Right atrium auricular region (tissue), 2 donors: ENCODE results near the gene ALAS1. TPM values are rescaled to one million over a fixed set of nuclear protein-coding genes. Genes with fewer than 3 reads are reported as not detected.
A peak's percentile ranks its signal among the peaks of the same experiment; 100 is the strongest.

Experiments
- DNase-seq: peaks from one replicate; pipeline ENCODE4 v3.0.0-alpha.2; 2019; ENCODE audit warnings: low spot score
- H3K27ac ChIP-seq, 2 donors: fragments of 200-600 bp; sonication (generic); 1 replicate in 1 of 2; 2 replicates in 1 of 2; pipeline ENCODE4 v1.5.1; 2016 to 2019
- H3K27me3 ChIP-seq, 2 donors: fragments of 200-600 bp; sonication (generic); one replicate each; pipeline versions ENCODE4 v1.5.1 to v1.6.0; 2017 to 2019
- H3K36me3 ChIP-seq: fragments of 200-600 bp; sonication (generic); one replicate; pipeline ENCODE4 v1.5.1; 2016
- H3K4me1 ChIP-seq, 2 donors: fragments of 200-600 bp; sonication (generic); one replicate each; pipeline versions ENCODE4 v1.5.1 to v1.6.0; 2017 to 2019
- H3K4me3 ChIP-seq, 2 donors: fragments of 200-600 bp; sonication (generic); 1 replicate in 1 of 2; 2 replicates in 1 of 2; pipeline ENCODE4 v1.5.1; 2017 to 2019; ENCODE audit warnings: mild to moderate bottlenecking in 1 of 2, moderate library complexity in 1 of 2
- H3K9me3 ChIP-seq, 2 donors: fragments of 200-600 bp; sonication (generic); one replicate each; pipeline ENCODE4 v1.5.1; 2019
- total RNA-seq, 2 donors: library from RNA; depleted of rRNA; stranded (reverse); fragments of >200 nt; gene quantifications; one replicate each; pipeline ENCODE4 v1.1.0, GENCODE V29; 2016
- TF ChIP-seq, protein P1 (sequence below), 2 donors: fragments of 200-600 bp; sonication (generic); IDR thresholded peaks; one replicate each; pipeline ENCODE4 v1.5.1; 2019; ENCODE audit warnings: antibody characterized with exemption in 2 of 2

The ALAS1 gene
- total RNA-seq, 2 donors from 2014 or later, result 69.7 to 103 TPM

DNA sequence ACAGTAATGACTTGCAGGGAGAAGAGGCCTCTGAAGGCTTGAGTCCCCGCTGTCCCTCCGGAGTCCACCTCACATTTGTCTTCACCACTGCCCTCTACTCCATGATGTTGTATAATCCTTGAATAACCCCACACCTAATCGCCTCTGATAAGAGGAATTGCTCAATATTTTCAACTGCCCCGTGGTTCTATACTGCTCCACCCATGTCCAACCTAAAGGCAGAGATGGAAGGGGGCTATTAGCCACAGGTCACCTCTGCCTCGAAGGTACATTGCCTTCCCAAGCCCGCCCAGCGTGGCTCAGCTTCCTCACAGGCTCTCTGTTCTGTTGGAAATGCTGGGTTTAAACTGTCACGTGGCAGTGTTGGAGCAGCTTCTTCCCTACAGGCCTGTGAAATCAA is 15.0 kb downstream of the ALAS1 start:
- DNase-seq, result no peak
- Histone ChIP-seq H3K27ac (no peak overlapping the region), H3K4me1 (peaks cover 0 to 24% of the 10 kb centered on the region in 2 donors), H3K27me3 (no peaks in the 10 kb centered on the region), H3K36me3 (peaks cover 80% of the 10 kb centered on the region), H3K4me3 (no peak overlapping the region), H3K9me3 (no peaks in the 10 kb centered on the region)
- TF ChIP-seq, protein P1, sequence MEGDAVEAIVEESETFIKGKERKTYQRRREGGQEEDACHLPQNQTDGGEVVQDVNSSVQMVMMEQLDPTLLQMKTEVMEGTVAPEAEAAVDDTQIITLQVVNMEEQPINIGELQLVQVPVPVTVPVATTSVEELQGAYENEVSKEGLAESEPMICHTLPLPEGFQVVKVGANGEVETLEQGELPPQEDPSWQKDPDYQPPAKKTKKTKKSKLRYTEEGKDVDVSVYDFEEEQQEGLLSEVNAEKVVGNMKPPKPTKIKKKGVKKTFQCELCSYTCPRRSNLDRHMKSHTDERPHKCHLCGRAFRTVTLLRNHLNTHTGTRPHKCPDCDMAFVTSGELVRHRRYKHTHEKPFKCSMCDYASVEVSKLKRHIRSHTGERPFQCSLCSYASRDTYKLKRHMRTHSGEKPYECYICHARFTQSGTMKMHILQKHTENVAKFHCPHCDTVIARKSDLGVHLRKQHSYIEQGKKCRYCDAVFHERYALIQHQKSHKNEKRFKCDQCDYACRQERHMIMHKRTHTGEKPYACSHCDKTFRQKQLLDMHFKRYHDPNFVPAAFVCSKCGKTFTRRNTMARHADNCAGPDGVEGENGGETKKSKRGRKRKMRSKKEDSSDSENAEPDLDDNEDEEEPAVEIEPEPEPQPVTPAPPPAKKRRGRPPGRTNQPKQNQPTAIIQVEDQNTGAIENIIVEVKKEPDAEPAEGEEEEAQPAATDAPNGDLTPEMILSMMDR (IDR thresholded peaks at IDR 0.05), result no peak

DNA sequence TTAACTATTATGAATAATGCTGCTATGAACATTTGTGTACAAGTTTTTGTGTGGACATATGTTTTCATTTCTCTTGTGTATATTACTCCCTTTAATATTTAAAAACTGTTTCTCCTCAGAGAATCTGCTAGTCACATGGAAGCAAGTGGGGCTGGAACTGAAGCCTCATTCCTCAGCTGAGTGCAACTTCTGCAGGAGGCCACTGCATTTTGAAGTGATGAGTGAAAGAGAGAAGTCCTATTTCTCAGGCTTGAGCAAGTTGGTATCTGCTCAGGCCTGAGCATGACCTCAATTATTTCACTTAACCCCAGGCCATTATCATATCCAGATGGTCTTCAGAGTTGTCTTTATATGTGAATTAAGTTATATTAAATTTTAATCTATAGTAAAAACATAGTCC is 15.9 kb downstream of the ALAS1 start:
- no peak overlapping the region for H3K4me3 ChIP-seq
- H3K36me3 ChIP-seq, result peaks cover 71% of the 10 kb centered on the region
- peaks cover 0 to 33% of the 10 kb centered on the region in 2 donors for H3K4me1 ChIP-seq
- H3K9me3 ChIP-seq, result no peaks in the 10 kb centered on the region
- no peaks in the 10 kb centered on the region for H3K27me3 ChIP-seq
- no peak overlapping the region for H3K27ac ChIP-seq
- no peak for DNase-seq
- TF ChIP-seq, protein P1 (IDR thresholded peaks at IDR 0.05), result no peak

DNA sequence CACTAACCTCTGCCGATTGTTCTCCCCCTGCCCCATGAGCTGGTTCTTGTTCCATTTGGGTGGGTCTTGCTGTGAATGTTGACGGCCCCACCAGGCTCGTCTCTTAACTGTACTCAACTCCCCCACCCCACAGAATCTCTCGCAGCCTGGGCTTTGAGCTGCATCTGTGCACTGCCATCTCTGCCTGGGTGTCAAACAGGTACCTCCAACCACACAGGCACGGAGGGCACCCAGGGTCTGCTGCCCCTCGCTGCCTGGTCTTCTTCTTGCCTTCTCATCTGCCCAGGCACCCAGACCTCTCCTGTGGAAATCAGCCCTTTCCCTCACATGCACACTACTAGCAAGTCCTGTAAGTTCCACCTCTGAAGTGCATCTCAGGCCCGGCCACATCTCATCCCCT is 17.4 kb downstream of the ALAS1 start:
- Histone ChIP-seq H3K27ac (no peak overlapping the region), H3K36me3 (peaks cover 56% of the 10 kb centered on the region), H3K4me3 (no peak overlapping the region), H3K27me3 (no peaks in the 10 kb centered on the region), H3K4me1 (peaks cover 0 to 47% of the 10 kb centered on the region in 2 donors), H3K9me3 (no peaks in the 10 kb centered on the region)
- TF ChIP-seq, protein P1 (IDR thresholded peaks at IDR 0.05), result no peak
- no peak for DNase-seq

DNA sequence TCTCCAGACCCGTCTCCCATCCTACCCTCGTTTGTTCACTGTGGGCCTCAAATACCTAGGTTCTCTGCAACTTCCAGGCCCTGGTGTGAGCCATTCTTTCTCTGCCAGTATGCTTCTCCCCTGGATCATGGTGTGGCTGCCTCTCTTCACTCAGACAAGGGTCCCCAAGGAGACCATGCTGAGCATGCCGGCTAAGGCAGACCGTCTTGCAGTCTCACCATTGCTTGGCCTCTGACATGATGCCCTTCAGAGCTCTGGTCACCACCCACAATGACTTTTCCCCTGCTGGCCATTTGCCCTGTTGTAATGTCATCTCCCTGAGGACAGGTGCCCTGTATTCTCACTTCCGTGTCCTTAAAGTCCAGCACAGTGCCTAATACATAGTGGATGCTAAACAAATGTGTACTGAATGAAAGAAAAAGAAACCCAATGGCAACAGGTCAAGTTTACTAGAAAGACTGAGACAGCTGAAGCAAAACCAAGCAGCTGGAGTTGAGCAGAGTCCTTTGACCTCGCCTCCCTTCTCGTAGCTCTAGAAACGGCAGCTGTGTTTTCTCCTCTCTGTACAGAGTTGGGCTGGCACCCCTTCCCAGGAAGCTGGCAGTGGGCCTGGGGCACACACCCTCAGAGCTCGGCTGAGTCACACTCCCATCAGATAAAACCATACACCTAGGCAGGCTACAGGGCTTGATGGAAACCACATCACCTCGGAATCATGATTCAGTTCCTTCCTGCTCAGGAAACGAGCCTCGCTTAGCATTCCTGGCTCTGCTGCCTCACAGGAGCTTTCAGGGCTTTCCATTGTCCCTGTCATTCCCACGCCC is 18.8 kb downstream of the ALAS1 start:
- Histone ChIP-seq H3K4me3 (no peak overlapping the region), H3K36me3 (peaks cover 42% of the 10 kb centered on the region), H3K9me3 (no peaks in the 10 kb centered on the region), H3K4me1 (peaks cover 0 to 57% of the 10 kb centered on the region in 2 donors), H3K27me3 (no peaks in the 10 kb centered on the region), H3K27ac (peak overlapping the region in 1 of 2 donors; percentile 41)
- TF ChIP-seq, protein P1 (IDR thresholded peaks at IDR 0.05), result no peak
- peak; percentile 79 for DNase-seq

DNA sequence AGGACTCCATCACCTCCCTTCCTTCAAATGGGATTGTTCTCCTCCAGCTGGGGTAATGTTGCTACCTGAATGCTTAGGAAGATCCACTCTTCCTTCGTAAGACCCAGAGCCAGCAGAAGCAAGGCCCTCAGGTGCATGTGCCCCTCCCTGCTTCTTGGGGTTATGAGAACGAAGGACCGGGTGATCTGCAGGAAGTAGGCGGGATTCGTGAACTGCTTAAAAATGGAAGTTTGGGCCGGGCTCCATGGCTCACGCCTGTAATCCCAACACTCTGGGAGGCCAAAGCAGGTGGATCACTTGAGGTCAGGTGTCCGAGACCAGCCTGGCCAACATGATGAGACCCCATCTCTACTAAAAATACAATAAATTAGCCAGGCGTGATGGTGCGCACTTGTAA is 19.4 kb downstream of the ALAS1 start:
- Histone ChIP-seq H3K36me3 (peaks cover 36% of the 10 kb centered on the region), H3K27me3 (no peaks in the 10 kb centered on the region), H3K27ac (peak overlapping the region; percentile 17 to 41), H3K9me3 (no peaks in the 10 kb centered on the region), H3K4me3 (no peak overlapping the region), H3K4me1 (peaks cover 0 to 62% of the 10 kb centered on the region in 2 donors)
- TF ChIP-seq, protein P1 (IDR thresholded peaks at IDR 0.05), result no peak
- DNase-seq, result no peak
